Stimulated activated CD8-positive, alpha-beta memory T cell treated with anti-CD3 and anti-CD28 coated beads, Interleukin-12 subunit alpha, Interleukin-12 subunit beta, amount 100 ng/mL, for 1 hour (primary cell): ENCODE data around the gene SMIM12.
"Not testable (repeated sequence)": the region's sequence is repeated elsewhere in the genome, so short reads cannot be mapped to it uniquely, and the experiment has no call there.

Source experiments
- DNase-seq: peaks from one replicate; pipeline ENCODE4 v3.0.0-alpha.2; 2020; ENCODE audit warnings: low read depth

The SMIM12 gene

GRCh38 chr1:34843392-34844251, 15.9 kb downstream of the SMIM12 start:
- DNase-seq: no peak

GRCh38 chr1:34842952-34843371, 16.6 kb downstream of the SMIM12 start:
- DNase-seq: no peak

DNA sequence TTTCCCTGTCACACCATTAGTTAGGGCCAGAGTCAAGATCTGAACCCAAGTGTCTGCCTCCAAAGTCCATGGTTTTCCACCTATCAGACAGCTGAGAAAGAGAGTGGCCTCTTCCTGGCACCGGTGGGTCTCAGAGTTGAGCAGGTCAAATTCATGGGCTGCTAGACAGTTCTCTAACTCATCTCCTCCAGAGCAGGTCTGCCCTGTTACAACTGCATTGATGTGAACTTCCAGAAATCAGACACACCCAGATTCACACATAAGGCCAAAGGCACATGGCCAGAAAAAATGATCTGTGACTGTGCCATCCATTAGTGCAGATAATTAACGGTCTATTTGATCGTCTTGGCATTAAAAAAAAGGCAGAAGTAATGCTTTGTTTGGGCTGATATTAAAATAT, 17.5 kb downstream of the SMIM12 start:
- no peak for DNase-seq

DNA sequence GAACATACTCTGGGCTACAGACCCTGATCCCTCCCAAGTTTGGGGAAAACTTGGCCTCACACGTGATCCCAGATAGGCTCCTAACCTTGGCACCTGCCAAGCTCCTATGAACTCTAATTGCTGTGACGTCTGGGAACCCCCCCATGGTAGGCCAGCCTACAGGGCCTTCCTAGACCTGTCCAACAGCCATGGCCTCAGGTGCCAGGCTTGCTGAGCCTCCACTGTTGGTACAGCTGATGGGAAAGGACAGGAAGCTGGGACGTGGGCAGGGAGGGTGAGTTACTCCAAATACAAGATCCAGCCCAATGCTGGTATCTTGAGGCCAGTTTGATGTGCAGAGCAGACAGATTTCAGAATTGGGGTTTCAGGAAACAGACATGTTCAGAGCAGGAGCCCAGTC, 19.1 kb downstream of the SMIM12 start:
- DNase-seq: no peak

DNA sequence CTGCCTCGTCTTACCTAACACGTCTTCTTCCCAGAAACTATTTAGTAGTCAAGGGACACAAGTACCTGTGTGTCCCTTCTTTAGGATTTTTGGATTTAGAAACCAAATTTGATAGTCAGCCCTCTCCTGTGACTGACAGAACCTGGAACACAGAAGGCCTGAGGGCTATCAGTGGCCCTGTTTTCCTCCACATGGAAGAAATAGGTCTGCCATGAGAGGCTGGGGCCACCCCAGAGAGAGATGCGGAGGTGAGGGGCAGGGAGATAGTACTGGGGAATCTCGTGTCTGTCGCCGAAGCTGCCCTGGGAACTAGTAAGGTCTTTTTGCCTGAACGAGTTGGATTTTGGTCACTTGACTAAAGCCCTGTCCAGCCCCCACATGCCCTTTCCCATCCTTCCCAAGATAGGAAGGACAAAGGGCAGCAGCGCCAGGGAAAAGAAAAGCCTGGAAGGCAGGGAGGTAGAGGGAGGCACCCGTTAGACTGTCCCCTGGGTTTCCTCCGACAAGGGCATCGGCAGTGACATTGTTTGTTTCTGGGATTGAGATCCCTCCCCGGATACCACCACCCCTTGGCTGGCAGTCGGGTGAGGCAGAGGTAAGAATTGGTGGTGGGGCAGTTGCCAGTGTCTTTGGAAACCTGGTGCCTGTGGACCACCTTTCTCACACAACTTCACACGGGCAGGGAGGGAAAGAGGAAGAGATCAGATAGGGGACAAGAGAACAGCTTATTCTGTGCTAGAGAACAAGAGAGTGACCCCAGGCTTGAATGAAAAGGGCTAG, 19.8 kb downstream of the SMIM12 start:
- no peak for DNase-seq

GRCh38 chr1:34833711-34834110, 25.8 kb downstream of the SMIM12 start:
- DNase-seq: no peak

DNA sequence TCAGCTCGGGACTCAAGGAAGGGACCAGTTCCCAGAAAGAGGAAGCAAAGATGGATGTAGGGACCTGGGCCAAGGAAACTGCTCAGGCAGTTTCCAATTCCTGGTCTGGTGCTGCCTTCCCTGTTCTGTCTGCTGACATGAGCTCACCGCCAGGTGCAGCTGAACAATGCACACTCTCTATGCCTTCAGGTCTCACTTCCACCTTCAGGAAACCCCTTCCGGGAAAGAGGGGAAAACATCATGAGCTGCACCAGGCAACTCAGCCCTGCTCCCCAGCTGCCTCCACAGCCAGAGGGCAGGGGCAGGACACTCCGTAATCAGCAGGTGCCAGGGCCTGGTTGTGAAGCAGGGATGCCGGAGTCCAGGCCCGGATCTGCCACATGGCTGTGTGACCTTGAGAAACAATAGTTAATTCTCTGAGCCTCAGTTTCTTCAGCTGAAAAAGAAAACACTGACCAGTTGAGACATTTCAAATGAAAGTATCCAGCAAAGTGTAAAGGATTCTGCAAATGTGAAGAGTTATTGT, 27.8 kb downstream of the SMIM12 start:
- no peak for DNase-seq

DNA sequence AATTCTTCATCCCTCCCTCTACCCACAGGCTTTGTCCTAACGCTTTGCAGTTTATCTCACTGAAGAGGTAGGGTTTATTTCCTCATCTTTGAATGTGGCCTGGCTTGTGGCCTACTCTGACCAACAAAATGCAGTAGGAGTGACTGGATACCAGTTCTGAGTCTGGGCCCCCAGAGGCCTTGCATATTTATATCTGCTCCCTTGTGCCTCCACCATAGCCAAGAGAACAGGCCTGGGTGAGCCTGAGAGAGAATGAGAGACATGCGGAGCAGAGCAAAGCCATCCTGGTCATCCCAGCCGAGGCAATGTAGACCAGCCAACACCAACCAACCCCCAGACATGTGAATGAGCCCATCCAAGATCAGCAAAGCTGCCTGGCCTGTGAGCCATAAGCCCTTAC, 30.3 kb downstream of the SMIM12 start:
- no peak for DNase-seq

DNA sequence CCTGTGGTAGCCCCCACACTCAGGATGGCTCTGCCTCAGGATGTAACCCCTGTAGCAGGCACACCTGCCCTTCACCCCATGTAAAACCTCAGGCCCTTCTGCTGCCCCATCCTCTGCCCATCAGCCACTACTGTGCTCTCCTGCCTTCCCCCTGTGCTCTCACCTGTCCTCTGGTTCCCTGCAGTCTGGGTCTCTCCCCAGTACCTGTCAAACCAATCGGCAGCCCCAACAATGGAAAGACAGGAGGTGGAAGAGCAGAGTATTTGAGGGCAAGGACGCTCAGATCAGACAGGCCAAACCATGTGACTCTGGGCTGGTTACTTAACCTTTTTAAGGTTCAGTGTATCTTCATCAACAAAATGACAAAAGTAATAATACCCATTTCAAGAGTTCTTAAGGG, 30.9 kb downstream of the SMIM12 start:
- no peak for DNase-seq

- no peak for DNase-seq
Observed at GRCh38 chr1:34827341-34827941, 32.1 kb downstream of the SMIM12 start.

DNA sequence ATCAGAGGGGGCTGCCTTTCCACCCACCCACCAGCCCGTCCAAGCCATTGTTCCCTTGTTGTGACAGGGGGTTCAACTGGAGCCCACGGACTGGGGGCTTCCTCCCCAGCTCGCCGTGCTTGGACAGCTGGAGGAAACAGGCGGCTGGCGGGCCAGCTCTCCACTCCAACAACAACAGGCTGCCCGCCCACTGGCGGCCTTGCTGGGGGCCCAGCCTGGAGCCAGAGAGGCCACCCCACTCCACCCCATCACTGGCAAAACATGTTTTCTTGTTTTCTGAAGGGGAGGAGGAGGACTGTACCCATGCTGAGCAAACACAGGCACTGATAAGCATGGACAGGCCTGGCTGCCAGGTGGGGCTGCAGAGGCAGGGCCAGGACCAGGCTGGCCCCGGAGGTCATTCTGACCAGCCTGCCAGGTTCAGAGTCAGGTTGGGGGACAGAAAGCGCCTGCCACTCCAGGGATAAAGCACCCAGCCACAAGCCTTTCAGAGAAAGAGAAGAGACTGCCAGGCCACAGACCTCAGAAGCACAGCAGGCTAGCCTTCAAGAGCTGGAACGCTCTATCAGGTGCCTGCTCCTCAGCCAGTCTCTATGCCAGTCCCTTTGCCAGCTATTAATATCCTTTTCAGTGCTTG, 34.0 kb downstream of the SMIM12 start:
- DNase-seq: no peak

DNA sequence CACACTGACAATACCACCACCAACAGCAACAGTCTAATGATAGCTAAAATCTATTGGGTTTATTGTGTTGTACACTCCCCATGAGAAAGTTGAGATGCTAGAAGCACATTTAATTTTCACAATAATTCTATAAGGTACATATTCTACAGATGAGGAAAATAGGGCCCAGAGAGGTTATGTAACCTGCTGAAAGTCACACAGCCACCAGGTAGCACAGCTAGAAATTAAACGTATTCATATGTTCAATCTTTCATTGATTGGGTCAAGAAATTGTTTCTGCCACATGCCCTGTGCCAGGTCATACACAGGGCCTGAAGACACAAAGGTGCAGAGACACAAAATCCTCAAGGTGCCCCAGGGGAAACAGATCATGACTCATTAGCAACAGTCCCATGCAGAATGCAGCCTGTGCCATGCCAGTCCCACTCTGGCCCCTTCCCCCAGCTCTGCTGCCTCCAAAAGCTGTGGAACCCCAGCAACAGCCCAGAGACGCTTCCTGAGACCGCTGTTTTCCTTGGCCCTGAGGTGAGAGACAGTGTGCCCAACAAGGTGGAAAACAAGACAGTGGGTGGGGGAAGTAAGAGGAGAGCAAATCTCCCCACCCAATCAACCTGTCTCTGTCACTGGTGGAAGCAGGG, 34.6 kb downstream of the SMIM12 start:
- DNase-seq: no peak

- no peak for DNase-seq
Observed at GRCh38 chr1:34822202-34822601, 37.3 kb downstream of the SMIM12 start.

DNA sequence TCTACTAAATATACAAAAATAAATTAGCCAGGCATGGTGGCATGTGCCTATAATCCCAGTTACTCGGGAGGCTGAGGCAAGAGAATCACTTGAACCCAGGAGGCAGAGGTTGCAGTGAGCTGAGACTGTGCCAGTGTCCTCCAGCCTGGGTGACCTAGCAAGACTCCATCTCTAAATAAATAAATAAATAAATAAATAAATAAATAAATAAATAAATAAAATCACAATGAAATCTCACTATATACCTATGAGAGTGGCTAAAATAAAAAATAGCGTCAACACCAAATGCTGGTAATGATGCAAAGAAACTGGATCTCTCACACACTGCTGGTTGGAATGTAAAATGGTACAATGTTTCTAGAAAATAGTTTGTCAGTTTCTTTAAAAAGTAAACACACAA, 40.7 kb downstream of the SMIM12 start:
- DNase-seq: not testable (repeated sequence)

DNA sequence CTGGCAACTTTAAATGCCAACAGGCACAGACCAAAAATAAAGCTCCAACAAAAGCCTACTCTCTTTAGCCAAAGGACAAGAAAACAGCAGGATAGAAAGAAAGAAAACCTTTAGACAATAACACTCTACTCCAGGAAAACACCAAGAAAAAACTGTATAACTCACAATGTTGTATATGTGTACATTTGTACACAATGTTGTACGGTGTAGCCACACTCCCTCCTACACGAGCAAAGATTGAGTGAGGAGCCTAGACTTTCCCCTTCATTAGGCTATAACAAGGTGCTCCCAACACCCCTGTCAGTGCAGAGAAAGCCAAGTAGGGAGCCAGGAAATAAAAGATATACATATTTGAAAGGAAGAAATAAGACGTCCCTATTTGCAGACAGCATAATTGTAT, 42.8 kb downstream of the SMIM12 start:
- DNase-seq: no peak

DNA sequence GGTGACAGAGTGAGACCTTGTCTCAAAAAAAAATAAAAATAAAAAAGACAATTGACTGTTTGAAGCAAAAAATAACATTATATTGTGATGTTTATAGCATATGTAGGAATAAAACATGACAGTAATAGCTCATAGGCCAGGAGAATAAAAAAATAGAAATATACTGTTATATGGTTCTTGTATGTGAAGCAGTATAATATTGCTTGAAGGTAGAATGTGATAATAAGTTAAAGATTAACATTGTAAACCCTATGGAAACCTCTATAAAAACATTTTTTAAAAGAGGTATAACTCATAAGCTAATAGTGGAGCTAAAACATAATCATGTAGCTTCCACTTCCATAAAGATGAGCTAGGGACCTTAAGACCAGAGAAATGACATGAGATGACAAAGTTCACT, 43.2 kb downstream of the SMIM12 start:
- DNase-seq: no peak

DNA sequence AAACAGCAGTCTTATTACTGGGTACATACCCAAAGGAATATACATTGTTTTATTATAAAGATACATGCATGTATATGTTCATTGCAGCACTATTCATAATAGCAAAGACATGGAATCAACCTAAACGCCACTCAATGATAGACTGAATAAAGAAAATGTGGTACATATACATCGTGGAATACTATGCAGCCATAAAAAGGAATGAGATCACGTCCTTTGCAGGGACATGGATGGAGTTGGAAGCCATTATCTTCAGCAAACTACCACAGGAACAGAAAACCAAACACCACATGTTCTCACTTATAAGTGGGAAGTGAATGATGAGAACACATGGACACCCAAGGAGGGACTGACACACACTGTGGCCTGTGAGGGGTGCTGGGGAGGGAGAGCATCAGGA, 48.8 kb downstream of the SMIM12 start:
- not testable (repeated sequence) for DNase-seq

- DNase-seq: no peak
Observed at GRCh38 chr1:34808051-34808810, 51.3 kb downstream of the SMIM12 start.

DNA sequence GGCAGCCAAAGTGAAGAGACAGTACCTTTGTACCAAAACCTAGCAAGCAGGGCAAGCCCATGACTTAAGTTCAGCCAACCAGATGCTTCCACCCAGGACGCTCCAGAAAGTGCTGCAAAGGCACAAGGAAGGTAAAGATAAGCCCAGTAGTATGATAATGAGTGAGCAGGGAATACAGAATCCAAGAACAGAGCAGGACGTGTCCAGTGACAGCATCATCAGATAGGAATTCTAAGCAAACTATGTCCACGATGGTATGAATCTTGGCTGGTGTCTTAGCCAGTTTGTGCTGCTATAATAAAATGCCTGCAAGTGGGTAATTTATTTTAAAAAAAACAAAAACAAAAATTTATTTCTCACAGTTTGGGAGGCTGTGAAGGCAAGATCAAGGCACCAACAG, 53.2 kb downstream of the SMIM12 start:
- no peak for DNase-seq

DNA sequence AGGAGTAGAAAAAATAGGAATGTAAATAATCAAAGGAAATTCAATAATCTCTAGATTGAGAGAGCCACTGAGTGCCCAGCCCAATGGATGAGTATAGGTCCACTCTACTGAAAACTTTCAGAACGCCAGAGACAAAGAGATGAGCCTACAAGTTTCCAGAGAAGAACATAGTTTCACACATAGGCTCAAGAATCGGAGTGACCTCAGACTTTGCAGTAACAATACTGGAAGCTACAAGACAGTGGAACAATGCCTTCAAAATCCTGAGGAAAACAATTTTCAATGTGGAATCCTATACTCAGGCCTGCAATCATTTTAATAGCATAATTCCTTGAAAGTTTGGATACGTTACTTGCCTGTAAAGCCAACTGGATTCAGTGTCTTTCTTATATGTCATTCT, 55.8 kb downstream of the SMIM12 start:
- DNase-seq: no peak
